Measurements from ENCODE around the gene LEP. TPM values are rescaled to one million over a fixed set of nuclear protein-coding genes. Genes with fewer than 3 reads are reported as not detected.

LEP gene
- total RNA-seq, 1 donor from 2014 or later, result not detected

GRCh38 chr7:128200376-128200775, 40.7 kb upstream of the LEP start:
- peaks cover 0 to 1% of the 10 kb centered on the region in 2 donors for H3K9me3 ChIP-seq
- H3K4me3 ChIP-seq, result no peak overlapping the region
- H3K36me3 ChIP-seq, result no peaks in the 10 kb centered on the region
- no peak overlapping the region for H3K27ac ChIP-seq
- intact Hi-C loops (cut with DNase I), result no loop called here
- no peaks in the 10 kb centered on the region for H3K4me1 ChIP-seq
- TF ChIP-seq CTCF (IDR thresholded peaks at IDR 0.05), result no peak
- no peak for DNase-seq (ENCODE audit: low spot score in 2 of 2)
- peaks cover 4% of the 10 kb centered on the region for H3K27me3 ChIP-seq

GRCh38 chr7:128201067-128201689, 39.9 kb upstream of the LEP start:
- DNase-seq (ENCODE audit: low spot score in 2 of 2), result peak in 1 of 2 donors; percentile 57
- H3K27me3 ChIP-seq, result peaks cover 4% of the 10 kb centered on the region
- H3K4me1 ChIP-seq, result no peaks in the 10 kb centered on the region
- intact Hi-C loops (cut with DNase I), result no loop called here
- peak overlapping the region; percentile 23 to 31 for H3K4me3 ChIP-seq
- no peaks in the 10 kb centered on the region for H3K9me3 ChIP-seq
- no peaks in the 10 kb centered on the region for H3K36me3 ChIP-seq
- H3K27ac ChIP-seq, result no peak overlapping the region
- no peak for TF ChIP-seq CTCF (IDR thresholded peaks at IDR 0.05)

- Histone ChIP-seq H3K4me3 (peak overlapping the region in 1 of 2 donors; percentile 31), H3K36me3 (no peaks in the 10 kb centered on the region), H3K4me1 (no peaks in the 10 kb centered on the region), H3K27ac (no peak overlapping the region), H3K9me3 (no peaks in the 10 kb centered on the region), H3K27me3 (peaks cover 4% of the 10 kb centered on the region)
- peak in 1 of 2 donors; percentile 22 for DNase-seq (ENCODE audit: low spot score in 2 of 2)
- TF ChIP-seq CTCF (IDR thresholded peaks at IDR 0.05), result no peak
- intact Hi-C loops (cut with DNase I), result no loop called here
Observed at GRCh38 chr7:128201690-128202085, 39.4 kb upstream of the LEP start.

- DNase-seq (ENCODE audit: low spot score in 2 of 2), result peak in 1 of 2 donors; percentile 35
- H3K27me3 ChIP-seq, result peaks cover 4% of the 10 kb centered on the region
- no peaks in the 10 kb centered on the region for H3K4me1 ChIP-seq
- H3K36me3 ChIP-seq, result no peaks in the 10 kb centered on the region
- no peak for TF ChIP-seq CTCF (IDR thresholded peaks at IDR 0.05)
- H3K27ac ChIP-seq, result no peak overlapping the region
- no peak overlapping the region for H3K4me3 ChIP-seq
- intact Hi-C loops (cut with DNase I), result no loop called here
- H3K9me3 ChIP-seq, result no peaks in the 10 kb centered on the region
Observed at GRCh38 chr7:128202287-128202957, 38.7 kb upstream of the LEP start.

- H3K9me3 ChIP-seq, result no peaks in the 10 kb centered on the region
- intact Hi-C loops (cut with DNase I), result no loop called here
- H3K36me3 ChIP-seq, result no peaks in the 10 kb centered on the region
- no peak for TF ChIP-seq CTCF (IDR thresholded peaks at IDR 0.05)
- H3K27ac ChIP-seq, result no peak overlapping the region
- H3K4me3 ChIP-seq, result no peak overlapping the region
- DNase-seq (ENCODE audit: low spot score in 2 of 2), result peak in 1 of 2 donors; percentile 34
- H3K4me1 ChIP-seq, result no peaks in the 10 kb centered on the region
- peaks cover 4% of the 10 kb centered on the region for H3K27me3 ChIP-seq
Observed at GRCh38 chr7:128203047-128203491, 38.0 kb upstream of the LEP start.
